Esophagus muscularis mucosa (tissue), 4 donors: ENCODE data around the gene MFRP.

Experiments
- EP300 ChIP-seq: sonication (generic); formaldehyde crosslinking; IDR thresholded peaks from one replicate; pipeline ENCODE4 v1.6.1; 2017; ENCODE audit warnings: antibody characterized with exemption
- POLR2A ChIP-seq: fragments of 450-650 bp; IDR thresholded peaks from one replicate; pipeline ENCODE4 v1.6.1; 2017; ENCODE audit warnings: antibody characterized with exemption, moderate library complexity, mild to moderate bottlenecking, low read depth
- POLR2AphosphoS5 ChIP-seq, 2 donors: sonication (generic); formaldehyde crosslinking; IDR thresholded peaks; one replicate each; pipeline ENCODE4 v1.6.1; 2017; ENCODE audit warnings: antibody characterized with exemption in 2 of 2
- TF ChIP-seq, protein P1 (sequence below), 3 experiments: fragments of 200-600 bp in 2 of 3; fragments of 450-650 bp in 1 of 3; sonication (generic) in 2 of 3; IDR thresholded peaks; one replicate each; pipeline ENCODE4 v1.5.1; 2017 to 2019; ENCODE audit warnings: antibody characterized with exemption in 3 of 3, mild to moderate bottlenecking in 2 of 3, moderate library complexity in 1 of 3

DNA sequence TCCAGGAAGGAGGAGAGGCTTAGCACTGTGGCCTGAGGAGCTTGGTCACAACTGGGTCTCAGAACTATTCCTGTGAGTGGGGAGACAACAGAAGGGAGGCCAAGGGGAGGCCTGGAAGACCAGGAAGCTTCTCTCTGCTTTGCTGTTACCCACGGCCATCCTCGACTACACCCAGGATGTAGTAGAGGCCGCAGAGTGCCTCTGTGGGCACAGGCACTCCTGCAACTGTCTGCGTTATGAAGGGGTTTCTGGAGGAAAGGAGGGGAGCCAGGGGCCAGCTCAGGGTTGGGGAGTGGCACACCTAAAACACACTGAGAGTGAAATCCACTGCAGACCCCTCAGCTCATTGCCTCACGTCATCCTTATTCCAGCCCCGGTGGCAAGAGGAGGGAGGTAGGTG, 3.8 kb upstream of the MFRP start:
- TF ChIP-seq, protein P1, sequence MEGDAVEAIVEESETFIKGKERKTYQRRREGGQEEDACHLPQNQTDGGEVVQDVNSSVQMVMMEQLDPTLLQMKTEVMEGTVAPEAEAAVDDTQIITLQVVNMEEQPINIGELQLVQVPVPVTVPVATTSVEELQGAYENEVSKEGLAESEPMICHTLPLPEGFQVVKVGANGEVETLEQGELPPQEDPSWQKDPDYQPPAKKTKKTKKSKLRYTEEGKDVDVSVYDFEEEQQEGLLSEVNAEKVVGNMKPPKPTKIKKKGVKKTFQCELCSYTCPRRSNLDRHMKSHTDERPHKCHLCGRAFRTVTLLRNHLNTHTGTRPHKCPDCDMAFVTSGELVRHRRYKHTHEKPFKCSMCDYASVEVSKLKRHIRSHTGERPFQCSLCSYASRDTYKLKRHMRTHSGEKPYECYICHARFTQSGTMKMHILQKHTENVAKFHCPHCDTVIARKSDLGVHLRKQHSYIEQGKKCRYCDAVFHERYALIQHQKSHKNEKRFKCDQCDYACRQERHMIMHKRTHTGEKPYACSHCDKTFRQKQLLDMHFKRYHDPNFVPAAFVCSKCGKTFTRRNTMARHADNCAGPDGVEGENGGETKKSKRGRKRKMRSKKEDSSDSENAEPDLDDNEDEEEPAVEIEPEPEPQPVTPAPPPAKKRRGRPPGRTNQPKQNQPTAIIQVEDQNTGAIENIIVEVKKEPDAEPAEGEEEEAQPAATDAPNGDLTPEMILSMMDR (IDR thresholded peaks at IDR 0.05) = no peak
- TF ChIP-seq POLR2A (no peak), POLR2AphosphoS5 (IDR thresholded peaks at IDR 0.05) (no peak), EP300 (no peak)
